Naive thymus-derived CD8-positive, alpha-beta T cell (primary cell): ENCODE results near the gene LSM4. TPM values are rescaled to one million over a fixed set of nuclear protein-coding genes. Genes with fewer than 3 reads are reported as not detected.
"Not testable (repeated sequence)": the region's sequence is repeated elsewhere in the genome, so short reads cannot be mapped to it uniquely, and the experiment has no call there.

Source experiments
- ATAC-seq, 2 donors: fragments of 150-1000 bp; cut with Tn5 transposase in 1 of 2; sonication (Bioruptor Pico), chemical (Tn5 transposase) in 1 of 2; 1 replicate in 1 of 2; 2 replicates in 1 of 2; pipeline ENCODE4 v1.10.0; 2021; ENCODE audit warnings: mild to moderate bottlenecking in 2 of 2, moderate library complexity in 2 of 2
- POLR2A ChIA-PET: fragments of 350-600 bp; sonication (Branson Sonifier 250); formaldehyde crosslinking; loops from one replicate; lab custom pipeline; 2021; ENCODE audit warnings: antibody characterized with exemption; lab: Charles Lee
- DNase-seq, 10 donors: peaks; one replicate each; pipeline versions ENCODE4 v3.0.0 to v3.0.0-alpha.2; 2020 to 2022
- H3K27ac Mint-ChIP-seq, 10 donors: one replicate each; pipeline ENCODE4 v1.8.0; 2020 to 2022; ENCODE audit warnings: mild to moderate bottlenecking in 10 of 10, mixed read lengths in 10 of 10, moderate library complexity in 4 of 10, inconsistent platforms in 1 of 10
- H3K27me3 Mint-ChIP-seq, 5 donors: one replicate each; pipeline ENCODE4 v1.8.0; 2021 to 2022; ENCODE audit warnings: mixed read lengths in 5 of 5
- H3K36me3 Mint-ChIP-seq, 3 donors: one replicate each; pipeline ENCODE4 v1.8.0; 2020 to 2022; ENCODE audit warnings: mixed read lengths in 3 of 3, mild to moderate bottlenecking in 2 of 3, inconsistent platforms in 1 of 3
- H3K4me1 Mint-ChIP-seq, 4 donors: one replicate each; pipeline ENCODE4 v1.8.0; 2021 to 2022; ENCODE audit warnings: mixed read lengths in 4 of 4
- H3K4me3 Mint-ChIP-seq, 10 donors: one replicate each; pipeline ENCODE4 v1.8.0; 2020 to 2022; ENCODE audit warnings: mild to moderate bottlenecking in 10 of 10, mixed read lengths in 10 of 10, moderate library complexity in 6 of 10, inconsistent platforms in 1 of 10
- H3K9me3 Mint-ChIP-seq, 9 donors: one replicate each; pipeline ENCODE4 v1.8.0; 2020 to 2022; ENCODE audit warnings: mixed read lengths in 9 of 9, mild to moderate bottlenecking in 3 of 9, inconsistent platforms in 1 of 9, moderate library complexity in 1 of 9
- polyA plus RNA-seq, 3 donors: library from polyadenylated mRNA; unstranded; fragments of 300-500 nt; fragmentation: Illumina TruSeq; gene quantifications; one replicate each; pipeline ENCODE4 v1.2.3, GENCODE V29; 2021
- total RNA-seq, 8 experiments: library from RNA in 2 of 8; stranded (reverse) in 2 of 8; gene quantifications; one replicate each; pipeline ENCODE4 v1.2.3 and lab custom pipeline; 2021 to 2026

LSM4 gene
- total and polyA plus RNA-seq, 5 experiments from 2014 or later: 82.1 to 198 (median 162) TPM

DNA sequence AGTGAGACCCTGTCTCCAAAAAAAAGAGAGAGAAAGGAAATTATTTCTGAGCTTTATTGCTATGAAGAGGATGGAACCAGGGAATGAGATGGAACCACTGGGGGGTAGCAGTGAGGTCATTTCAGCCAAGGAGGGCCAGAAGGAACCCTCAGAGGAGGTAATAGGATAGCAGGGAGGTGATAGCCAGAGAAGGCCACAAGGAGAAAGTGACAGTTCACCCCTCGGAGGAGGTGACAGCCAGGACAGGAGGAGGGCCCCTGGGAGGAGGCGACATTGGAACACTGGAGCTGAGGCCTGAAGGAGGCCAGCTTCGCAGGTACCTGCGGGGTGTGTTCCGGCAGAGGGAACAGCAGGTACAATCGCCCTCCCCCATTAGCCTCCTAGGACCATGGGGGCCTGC lies 16.8 kb upstream of the LSM4 start:
- POLR2A ChIA-PET: interaction anchor here (1.1 to 8.0 kb wide), 4 partner anchors 11 to 71 kb away, joined by 3 to 60 read pairs (median 5); partner anchors contain the start of genes JUND and LSM4
- H3K4me1 Mint-ChIP-seq: peaks cover 10 to 24% (median 20%) of the 10 kb centered on the region in 4 donors
- H3K4me3 Mint-ChIP-seq: peak overlapping the region; percentile 84 to 93 (median 90)

DNA sequence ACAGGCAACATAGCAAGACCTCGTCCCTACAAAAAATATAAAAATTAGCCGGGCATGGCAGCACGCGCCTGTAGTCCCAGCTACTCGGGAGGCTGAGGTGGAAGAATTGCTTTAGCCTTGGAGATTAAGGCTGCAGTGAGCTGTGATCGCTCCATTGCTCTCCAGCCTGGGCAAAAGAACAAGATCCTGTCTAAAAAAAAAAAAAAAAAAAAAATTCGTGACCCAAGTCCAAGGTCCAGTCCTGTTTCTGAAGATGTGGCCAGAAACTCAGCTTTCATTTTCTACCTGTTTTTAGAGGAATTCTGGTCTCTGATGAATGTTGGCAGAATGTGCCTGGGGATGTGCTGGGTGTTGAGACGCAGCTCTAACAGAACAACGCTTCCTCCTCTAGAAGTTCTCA lies 15.7 kb upstream of the LSM4 start:
- Mint-ChIP-seq H3K9me3 (no peaks in the 10 kb centered on the region), H3K27me3 (peaks cover 0 to 2% (median 0%) of the 10 kb centered on the region in 5 donors), H3K27ac (peak overlapping the region in 3 of 10 donors; percentile 32 to 69 (median 50)), H3K4me3 (peak overlapping the region in 8 of 10 donors; percentile 2 to 79 (median 40)), H3K36me3 (peaks cover 0 to 10% (median 0%) of the 10 kb centered on the region in 3 donors), H3K4me1 (peaks cover 8 to 24% (median 20%) of the 10 kb centered on the region in 4 donors)
- ATAC-seq (no peak), DNase-seq (no peak)
- POLR2A ChIA-PET: interaction anchor here (0.6 to 8.0 kb wide), 3 partner anchors 8 to 118 kb away, joined by 3 to 60 read pairs (median 3); partner anchors contain the start of gene JUND

More for the DNA sequence above, 16.8 kb upstream of the LSM4 start:
- H3K36me3 Mint-ChIP-seq: peaks cover 0 to 22% (median 0%) of the 10 kb centered on the region in 3 donors
- peaks cover 0 to 1% (median 0%) of the 10 kb centered on the region in 5 donors for H3K27me3 Mint-ChIP-seq
- DNase-seq (no peak), ATAC-seq (peak in 1 of 2 donors; percentile 2)
- H3K27ac Mint-ChIP-seq: peak overlapping the region in 9 of 10 donors; percentile 72 to 95 (median 88)
- no peaks in the 10 kb centered on the region for H3K9me3 Mint-ChIP-seq

DNA sequence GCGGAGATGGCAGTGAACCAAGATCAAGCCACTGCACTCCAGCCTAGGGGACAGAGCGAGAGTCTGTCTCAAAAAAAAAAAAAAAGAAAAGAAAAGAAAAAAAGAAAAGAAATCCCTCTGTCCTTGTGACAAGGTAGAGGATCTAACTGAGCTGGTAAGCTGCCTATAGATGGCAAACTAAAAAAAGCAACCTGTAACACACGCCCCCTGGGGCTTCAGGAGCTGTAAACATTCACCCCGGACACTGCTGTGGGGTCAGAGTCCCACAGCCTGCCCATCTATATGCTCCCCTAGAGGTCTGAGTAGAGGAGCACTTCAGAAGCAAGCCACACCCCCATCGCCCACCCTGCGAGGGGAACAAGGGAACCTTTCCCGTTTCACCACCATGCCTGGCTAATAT lies 13.2 kb upstream of the LSM4 start:
- DNase-seq (no peak), ATAC-seq (no peak)
- Mint-ChIP-seq H3K4me1 (peaks cover 3 to 12% (median 8%) of the 10 kb centered on the region in 4 donors), H3K27ac (no peak overlapping the region), H3K4me3 (no peak overlapping the region), H3K27me3 (peaks cover 0 to 2% (median 0%) of the 10 kb centered on the region in 5 donors), H3K36me3 (no peaks in the 10 kb centered on the region), H3K9me3 (no peaks in the 10 kb centered on the region)
- POLR2A ChIA-PET: interaction anchor here (0.7 to 1.1 kb wide), 2 partner anchors 55 to 218 kb away, joined by 3 read pairs; no protein-coding TSS in a partner anchor

DNA sequence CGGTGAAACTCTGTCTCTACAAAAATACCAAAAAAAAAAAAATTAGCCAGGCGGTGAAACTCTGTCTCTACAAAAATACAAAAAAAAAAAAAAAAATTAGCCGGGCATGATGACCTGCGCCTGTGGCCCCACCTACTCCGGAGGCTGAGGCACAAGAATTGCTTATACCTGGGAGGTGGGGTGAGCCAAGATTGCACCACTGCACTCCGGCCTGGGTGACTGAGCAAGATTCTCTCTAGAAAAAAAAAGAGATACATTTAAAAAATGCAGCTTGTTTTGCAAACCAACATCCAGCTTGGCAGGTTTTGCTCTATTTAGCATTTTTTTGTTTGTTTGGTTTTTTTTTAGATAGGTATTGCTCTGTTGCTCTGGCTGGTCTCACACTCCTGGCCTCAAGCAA lies 10.8 kb upstream of the LSM4 start:
- Mint-ChIP-seq H3K27ac (no peak overlapping the region), H3K4me1 (peaks cover 2 to 10% (median 8%) of the 10 kb centered on the region in 4 donors), H3K4me3 (no peak overlapping the region), H3K27me3 (peaks cover 0 to 2% (median 0%) of the 10 kb centered on the region in 5 donors), H3K36me3 (no peaks in the 10 kb centered on the region), H3K9me3 (no peaks in the 10 kb centered on the region)
- POLR2A ChIA-PET: interaction anchor here (1.0 to 34.7 kb wide), 2 partner anchors 50 to 55 kb away, joined by 4 to 2305 read pairs; partner anchors contain the start of genes IQCN and JUND
- DNase-seq: no peak
- ATAC-seq: no peak

- Mint-ChIP-seq H3K4me1 (peaks cover 5 to 15% (median 13%) of the 10 kb centered on the region in 4 donors), H3K4me3 (no peak overlapping the region), H3K27ac (no peak overlapping the region), H3K27me3 (peaks cover 0 to 2% (median 0%) of the 10 kb centered on the region in 5 donors), H3K9me3 (no peaks in the 10 kb centered on the region), H3K36me3 (no peaks in the 10 kb centered on the region)
- POLR2A ChIA-PET: interaction anchor here (0.6 to 34.7 kb wide), 2 partner anchors 10 to 50 kb away, joined by 3 to 2305 read pairs; partner anchors contain the start of genes IQCN, JUND and LSM4
- no peak for ATAC-seq
- no peak for DNase-seq
Observed at GRCh38 chr19:18332917-18333530, 10.1 kb upstream of the LSM4 start.

DNA sequence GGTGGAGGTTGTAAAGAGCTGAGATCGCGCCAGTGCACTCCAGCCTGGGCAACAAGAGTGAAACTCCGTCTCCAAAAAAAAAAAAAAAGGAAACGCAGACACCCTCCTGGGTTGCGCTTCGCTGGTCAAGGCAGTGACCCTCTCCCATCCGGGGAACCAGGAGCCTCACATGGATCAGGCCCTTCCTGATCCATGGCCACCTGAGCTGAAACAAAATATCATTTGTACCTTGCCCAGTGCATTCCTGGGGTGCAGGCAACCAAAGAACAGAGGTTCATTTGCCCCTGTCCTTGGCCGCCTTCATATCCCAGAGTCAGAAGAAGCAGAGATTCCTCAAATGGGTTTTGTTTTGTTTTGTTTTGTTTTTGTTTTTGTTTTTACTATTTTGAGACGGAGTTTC lies 8.0 kb upstream of the LSM4 start:
- Mint-ChIP-seq H3K36me3 (no peaks in the 10 kb centered on the region), H3K27me3 (peaks cover 0 to 2% (median 0%) of the 10 kb centered on the region in 5 donors), H3K4me1 (peaks cover 5 to 16% (median 13%) of the 10 kb centered on the region in 4 donors), H3K9me3 (no peaks in the 10 kb centered on the region), H3K27ac (no peak overlapping the region), H3K4me3 (no peak overlapping the region)
- ATAC-seq: no peak
- no peak for DNase-seq
- POLR2A ChIA-PET: interaction anchor here (0.6 to 34.7 kb wide), 3 partner anchors 7 to 101 kb away, joined by 3 to 2305 read pairs (median 3); partner anchors contain the start of genes IQCN and JUND

GRCh38 chr19:18329035-18329376 lies 6.1 kb upstream of the LSM4 start:
- peak overlapping the region in 4 of 10 donors; percentile 9 to 72 (median 64) for H3K4me3 Mint-ChIP-seq
- POLR2A ChIA-PET: interaction anchor here (0.6 to 34.7 kb wide), 14 partner anchors 10 to 910 kb away, joined by 3 to 2305 read pairs (median 3); partner anchors contain the start of genes ARRDC2, IQCN, JUND and RAB3A
- H3K36me3 Mint-ChIP-seq: no peaks in the 10 kb centered on the region
- H3K9me3 Mint-ChIP-seq: no peaks in the 10 kb centered on the region
- peaks cover 5 to 18% (median 16%) of the 10 kb centered on the region in 4 donors for H3K4me1 Mint-ChIP-seq
- DNase-seq (no peak), ATAC-seq (no peak)
- H3K27ac Mint-ChIP-seq: peak overlapping the region in 3 of 10 donors; percentile 62 to 80 (median 79)
- H3K27me3 Mint-ChIP-seq: no peaks in the 10 kb centered on the region

GRCh38 chr19:18328340-18329034 lies 5.6 kb upstream of the LSM4 start:
- Mint-ChIP-seq H3K4me1 (peaks cover 6 to 23% (median 21%) of the 10 kb centered on the region in 4 donors), H3K27ac (peak overlapping the region in 8 of 10 donors; percentile 6 to 92 (median 76)), H3K9me3 (no peaks in the 10 kb centered on the region), H3K36me3 (no peaks in the 10 kb centered on the region), H3K4me3 (peak overlapping the region; percentile 53 to 84 (median 68)), H3K27me3 (no peaks in the 10 kb centered on the region)
- POLR2A ChIA-PET: interaction anchor here (0.6 to 34.7 kb wide), 15 partner anchors 10 to 909 kb away, joined by 3 to 2305 read pairs (median 3); partner anchors contain the start of genes ARRDC2, IQCN, JUND and RAB3A
- DNase-seq (peak; percentile 62 to 95 (median 87)), ATAC-seq (peak; percentile 98 to 100)

DNA sequence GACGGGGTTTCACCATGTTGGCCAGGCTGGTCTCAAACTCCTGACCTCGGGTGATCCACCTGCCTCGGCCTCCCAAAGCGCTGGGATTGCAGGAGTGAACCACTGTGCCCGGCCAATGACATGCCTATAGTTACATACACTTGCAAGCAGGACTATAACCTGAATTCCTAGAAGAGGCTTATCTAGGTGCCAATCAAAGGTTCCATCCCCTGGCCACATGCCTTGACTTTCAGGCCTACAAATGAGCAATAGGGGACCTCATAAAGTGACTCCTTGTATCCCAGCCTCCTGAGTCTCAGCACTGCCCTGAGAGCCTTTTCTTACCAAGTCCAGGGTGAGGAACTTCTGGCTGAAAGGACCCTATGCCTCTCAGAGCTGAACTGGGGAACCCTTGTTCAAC lies 3.9 kb upstream of the LSM4 start:
- peaks cover 0 to under 1% (median 0%) of the 10 kb centered on the region in 3 donors for H3K36me3 Mint-ChIP-seq
- H3K9me3 Mint-ChIP-seq: no peaks in the 10 kb centered on the region
- H3K27ac Mint-ChIP-seq: no peak overlapping the region
- POLR2A ChIA-PET: interaction anchor here (0.6 to 34.7 kb wide), 4 partner anchors 16 to 576 kb away, joined by 3 to 2305 read pairs (median 12); partner anchors contain the start of genes IQCN and JUND
- ATAC-seq (no peak), DNase-seq (peak in 1 of 10 donors; percentile 34)
- H3K27me3 Mint-ChIP-seq: no peaks in the 10 kb centered on the region
- no peak overlapping the region for H3K4me3 Mint-ChIP-seq
- peaks cover 17 to 40% (median 33%) of the 10 kb centered on the region in 4 donors for H3K4me1 Mint-ChIP-seq

DNA sequence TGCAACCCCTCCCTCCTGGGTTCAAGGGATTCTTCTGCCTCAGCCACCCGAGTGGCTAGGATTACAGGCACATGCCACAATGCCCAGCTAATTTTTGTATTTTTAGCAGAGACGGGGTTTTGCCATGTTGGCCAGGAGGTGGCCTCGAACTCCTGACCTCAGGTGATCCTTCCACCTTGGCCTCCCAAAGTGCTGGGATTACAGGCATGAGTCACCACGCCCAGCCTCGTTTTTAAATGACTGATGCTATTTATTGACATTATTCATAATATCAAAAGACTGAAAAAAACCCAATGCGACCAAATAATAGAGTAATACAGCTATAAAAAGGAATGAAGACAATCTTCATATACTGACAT lies 1.5 kb upstream of the LSM4 start:
- not testable (repeated sequence) for ATAC-seq, H3K27me3 Mint-ChIP-seq, H3K9me3 Mint-ChIP-seq, H3K36me3 Mint-ChIP-seq, H3K4me3 Mint-ChIP-seq, DNase-seq
- H3K27ac Mint-ChIP-seq: peak overlapping the region in 7 of 10 donors; percentile 31 to 98 (median 98)
- peaks cover 28 to 57% (median 55%) of the 10 kb centered on the region in 4 donors for H3K4me1 Mint-ChIP-seq
- POLR2A ChIA-PET: interaction anchor here (0.6 to 34.7 kb wide), 5 partner anchors 15 to 499 kb away, joined by 3 to 2305 read pairs (median 9); partner anchors contain the start of genes IQCN and JUND

- Mint-ChIP-seq H3K27me3 (no peaks in the 10 kb centered on the region), H3K27ac (peak overlapping the region; percentile 74 to 98 (median 96)), H3K36me3 (peaks cover 0 to 5% (median 0%) of the 10 kb centered on the region in 3 donors), H3K4me1 (peaks cover 30 to 64% (median 62%) of the 10 kb centered on the region in 4 donors), H3K9me3 (no peaks in the 10 kb centered on the region), H3K4me3 (peak overlapping the region; percentile 81 to 90 (median 86))
- ATAC-seq: no peak
- POLR2A ChIA-PET: interaction anchor here (0.7 to 34.7 kb wide), 15 partner anchors 10 to 510 kb away, joined by 3 to 2305 read pairs (median 4); partner anchors contain the start of genes IL12RB1, IQCN, JUND and RAB3A
- peak in 1 of 10 donors; percentile 60 for DNase-seq
Observed at GRCh38 chr19:18322318-18322758, 538 bp downstream of the LSM4 start.

DNA sequence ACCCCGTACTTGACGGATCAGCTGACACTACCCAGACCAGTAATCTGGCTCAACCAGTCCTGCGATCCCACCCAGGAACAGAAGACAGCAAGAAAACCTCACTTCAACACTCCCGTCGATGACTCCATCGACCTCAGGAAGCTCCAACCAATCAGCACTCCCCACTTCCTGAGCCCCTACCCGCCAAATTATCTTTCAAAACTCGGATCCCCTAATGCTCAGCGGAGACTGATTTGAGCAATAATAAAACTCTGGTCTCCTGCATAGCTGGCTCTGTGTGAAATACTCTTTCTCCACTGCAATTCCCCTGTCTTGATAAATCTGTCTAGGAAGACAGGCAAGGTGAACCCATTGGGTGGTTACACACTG lies 1.2 kb downstream of the LSM4 start:
- peaks cover 0 to 5% (median 0%) of the 10 kb centered on the region in 3 donors for H3K36me3 Mint-ChIP-seq
- peak overlapping the region; percentile 74 to 98 (median 96) for H3K27ac Mint-ChIP-seq
- peak overlapping the region; percentile 81 to 90 (median 86) for H3K4me3 Mint-ChIP-seq
- H3K9me3 Mint-ChIP-seq: no peaks in the 10 kb centered on the region
- DNase-seq: peak in 5 of 10 donors; percentile 20 to 52 (median 26)
- POLR2A ChIA-PET: interaction anchor here (0.7 to 34.7 kb wide), 9 partner anchors 10 to 235 kb away, joined by 3 to 2305 read pairs (median 16); partner anchors contain the start of genes IL12RB1, IQCN and JUND
- ATAC-seq: no peak
- H3K4me1 Mint-ChIP-seq: peaks cover 30 to 64% (median 62%) of the 10 kb centered on the region in 4 donors
- H3K27me3 Mint-ChIP-seq: no peaks in the 10 kb centered on the region
